Activated CD4-positive, alpha-beta memory T cell treated with anti-CD3 and anti-CD28 coated beads for 36 hours (primary cell): ENCODE data around the gene COLQ. TPM values are rescaled to one million over a fixed set of nuclear protein-coding genes. Genes with fewer than 3 reads are reported as not detected.

Experiments
- CTCF ChIA-PET: fragments of 350-600 bp; sonication (Branson Sonifier 250); formaldehyde crosslinking; loops from one replicate; lab custom pipeline; 2021; ENCODE audit warnings: antibody characterized with exemption, inconsistent platforms; lab: Charles Lee
- POLR2A ChIA-PET: fragments of 350-600 bp; sonication (Branson Sonifier 250); formaldehyde crosslinking; loops from one replicate; lab custom pipeline; 2021; ENCODE audit warnings: antibody characterized with exemption; lab: Charles Lee
- DNase-seq: peaks from one replicate; pipeline ENCODE4 v3.0.0-alpha.2; 2020
- H3K27ac Mint-ChIP-seq: one replicate; pipeline ENCODE4 v1.8.0; 2021; ENCODE audit warnings: mixed read lengths
- H3K27me3 Mint-ChIP-seq: one replicate; pipeline ENCODE4 v1.8.0; 2021; ENCODE audit warnings: mixed read lengths
- H3K36me3 Mint-ChIP-seq: one replicate; pipeline ENCODE4 v1.8.0; 2021; ENCODE audit warnings: mixed read lengths
- H3K4me1 Mint-ChIP-seq: one replicate; pipeline ENCODE4 v1.8.0; 2021; ENCODE audit warnings: low read depth, mixed read lengths
- H3K4me3 Mint-ChIP-seq: one replicate; pipeline ENCODE4 v1.8.0; 2021; ENCODE audit warnings: mild to moderate bottlenecking, mixed read lengths
- H3K9me3 Mint-ChIP-seq: one replicate; pipeline ENCODE4 v1.8.0; 2021; ENCODE audit warnings: mixed read lengths
- intact Hi-C: fragments of 100-400 bp; cut with micrococcal nuclease; formaldehyde crosslinking; loops from one replicate; pipeline ENCODE4 v1.15.1; 2023
- total RNA-seq, 2 experiments: library from RNA; stranded (reverse); gene quantifications; one replicate each; pipeline ENCODE4 v1.2.3, GENCODE V29; 2021

COLQ gene
- total RNA-seq, 2 experiments from 2014 or later: 1.4 to 1.5 TPM

GRCh38 chr3:15451216-15452113 is 70.0 kb downstream of the COLQ start:
- Mint-ChIP-seq H3K36me3 (no peaks in the 10 kb centered on the region), H3K27ac (no peak overlapping the region), H3K27me3 (no peaks in the 10 kb centered on the region), H3K9me3 (no peaks in the 10 kb centered on the region), H3K4me3 (no peak overlapping the region), H3K4me1 (no peaks in the 10 kb centered on the region)
- no peak for DNase-seq
- CTCF ChIA-PET: no interaction called here
- intact Hi-C loops: no loop called here
- POLR2A ChIA-PET: no interaction called here

GRCh38 chr3:15450438-15451215 is 70.9 kb downstream of the COLQ start:
- POLR2A ChIA-PET: no interaction called here
- CTCF ChIA-PET: no interaction called here
- DNase-seq: no peak
- no peak overlapping the region for H3K27ac Mint-ChIP-seq
- no peaks in the 10 kb centered on the region for H3K36me3 Mint-ChIP-seq
- H3K4me3 Mint-ChIP-seq: no peak overlapping the region
- intact Hi-C loops: no loop called here
- H3K27me3 Mint-ChIP-seq: no peaks in the 10 kb centered on the region
- H3K9me3 Mint-ChIP-seq: no peaks in the 10 kb centered on the region
- no peaks in the 10 kb centered on the region for H3K4me1 Mint-ChIP-seq

GRCh38 chr3:15449489-15450224 is 71.8 kb downstream of the COLQ start:
- H3K9me3 Mint-ChIP-seq: no peaks in the 10 kb centered on the region
- no peak for DNase-seq
- no peaks in the 10 kb centered on the region for H3K4me1 Mint-ChIP-seq
- ChIA-PET CTCF (no interaction called here), POLR2A (no interaction called here)
- intact Hi-C loops: no loop called here
- peaks cover 2% of the 10 kb centered on the region for H3K36me3 Mint-ChIP-seq
- H3K27me3 Mint-ChIP-seq: no peaks in the 10 kb centered on the region
- H3K27ac Mint-ChIP-seq: no peak overlapping the region
- H3K4me3 Mint-ChIP-seq: no peak overlapping the region

GRCh38 chr3:15443826-15444524 is 77.5 kb downstream of the COLQ start:
- POLR2A ChIA-PET: no interaction called here
- H3K4me3 Mint-ChIP-seq: no peak overlapping the region
- intact Hi-C loops: no loop called here
- CTCF ChIA-PET: no interaction called here
- peaks cover 15% of the 10 kb centered on the region for H3K4me1 Mint-ChIP-seq
- no peak overlapping the region for H3K27ac Mint-ChIP-seq
- no peaks in the 10 kb centered on the region for H3K9me3 Mint-ChIP-seq
- no peak for DNase-seq
- peaks cover 32% of the 10 kb centered on the region for H3K36me3 Mint-ChIP-seq
- H3K27me3 Mint-ChIP-seq: no peaks in the 10 kb centered on the region

DNA sequence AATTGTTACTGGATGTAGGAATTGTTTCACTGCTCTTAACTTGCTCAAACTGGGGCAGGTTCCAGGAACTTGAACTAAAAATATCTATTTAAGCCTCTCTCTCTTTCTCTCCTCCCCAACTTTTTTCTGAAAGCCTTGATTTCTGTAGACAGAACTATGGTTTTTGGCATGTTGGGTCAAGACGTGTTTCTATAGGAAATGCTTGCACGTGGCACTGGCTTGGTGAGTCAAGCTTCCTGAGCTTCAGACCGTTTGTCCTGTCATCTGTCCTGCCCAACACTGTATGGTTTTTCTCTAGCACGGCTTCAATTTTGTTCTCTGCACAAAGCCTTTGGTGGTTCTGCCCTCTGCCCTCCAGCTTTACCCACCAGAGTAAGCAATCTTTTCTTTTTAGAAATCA is 80.6 kb downstream of the COLQ start:
- H3K36me3 Mint-ChIP-seq: peaks cover 53% of the 10 kb centered on the region
- no peak for DNase-seq
- H3K4me3 Mint-ChIP-seq: no peak overlapping the region
- intact Hi-C loops: no loop called here
- CTCF ChIA-PET: no interaction called here
- H3K9me3 Mint-ChIP-seq: no peaks in the 10 kb centered on the region
- POLR2A ChIA-PET: no interaction called here
- H3K4me1 Mint-ChIP-seq: peaks cover 18% of the 10 kb centered on the region
- peak overlapping the region; percentile 39 for H3K27ac Mint-ChIP-seq
- no peaks in the 10 kb centered on the region for H3K27me3 Mint-ChIP-seq

- H3K36me3 Mint-ChIP-seq: peaks cover 56% of the 10 kb centered on the region
- H3K27me3 Mint-ChIP-seq: no peaks in the 10 kb centered on the region
- intact Hi-C loops: no loop called here
- CTCF ChIA-PET: no interaction called here
- no peak overlapping the region for H3K4me3 Mint-ChIP-seq
- POLR2A ChIA-PET: no interaction called here
- no peak for DNase-seq
- no peaks in the 10 kb centered on the region for H3K9me3 Mint-ChIP-seq
- no peak overlapping the region for H3K27ac Mint-ChIP-seq
- peaks cover 18% of the 10 kb centered on the region for H3K4me1 Mint-ChIP-seq
Measured at GRCh38 chr3:15439476-15439875, 82.0 kb downstream of the COLQ start.

DNA sequence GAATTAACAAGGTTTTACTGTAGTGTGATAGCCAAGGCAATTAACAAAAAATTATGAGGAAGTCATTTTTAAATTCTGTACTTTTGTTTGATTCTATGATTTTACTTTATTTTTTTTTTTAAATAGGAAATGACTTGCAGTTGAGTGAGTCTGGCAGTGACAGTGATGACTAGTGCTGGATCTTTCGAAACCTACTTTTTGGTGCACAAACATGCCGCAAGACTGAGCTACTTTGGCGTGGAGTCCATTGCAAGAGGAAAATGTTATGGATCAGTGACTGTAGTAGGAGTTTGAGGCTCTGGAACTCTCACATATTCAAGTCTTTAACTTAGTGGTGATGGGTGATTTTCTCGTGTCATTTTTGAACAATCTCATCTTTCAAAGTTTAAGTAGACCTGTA is 82.5 kb downstream of the COLQ start:
- intact Hi-C loops: no loop called here
- ChIA-PET POLR2A (no interaction called here), CTCF (no interaction called here)
- DNase-seq: no peak
- Mint-ChIP-seq H3K4me3 (no peak overlapping the region), H3K27me3 (no peaks in the 10 kb centered on the region), H3K27ac (peak overlapping the region; percentile 51), H3K4me1 (peaks cover 18% of the 10 kb centered on the region), H3K9me3 (no peaks in the 10 kb centered on the region), H3K36me3 (peaks cover 60% of the 10 kb centered on the region)

- CTCF ChIA-PET: interaction anchor here (1.1 kb wide), 1 partner anchor 317 kb away, joined by 4 read pairs; no protein-coding TSS in a partner anchor
- Mint-ChIP-seq H3K4me3 (no peak overlapping the region), H3K27ac (no peak overlapping the region), H3K36me3 (peaks cover 54% of the 10 kb centered on the region), H3K4me1 (peaks cover 26% of the 10 kb centered on the region), H3K27me3 (no peaks in the 10 kb centered on the region), H3K9me3 (no peaks in the 10 kb centered on the region)
- DNase-seq: no peak
- intact Hi-C loops: no loop called here
- POLR2A ChIA-PET: no interaction called here
Measured at GRCh38 chr3:15436246-15436645, 85.3 kb downstream of the COLQ start.

GRCh38 chr3:15434756-15435155 is 86.8 kb downstream of the COLQ start:
- intact Hi-C loops: no loop called here
- Mint-ChIP-seq H3K27me3 (no peaks in the 10 kb centered on the region), H3K36me3 (peaks cover 47% of the 10 kb centered on the region), H3K4me3 (no peak overlapping the region), H3K27ac (no peak overlapping the region), H3K4me1 (peaks cover 25% of the 10 kb centered on the region), H3K9me3 (no peaks in the 10 kb centered on the region)
- ChIA-PET POLR2A (interaction anchor here (1.5 kb wide), 1 partner anchor 27 kb away, joined by 4 read pairs; no protein-coding TSS in a partner anchor), CTCF (interaction anchor here (0.9 to 1.1 kb wide), 2 partner anchors 167 to 327 kb away, joined by 3 to 4 read pairs; no protein-coding TSS in a partner anchor)
- DNase-seq: no peak

- Mint-ChIP-seq H3K27me3 (no peaks in the 10 kb centered on the region), H3K4me3 (no peak overlapping the region), H3K4me1 (peaks cover 29% of the 10 kb centered on the region), H3K36me3 (peaks cover 39% of the 10 kb centered on the region), H3K9me3 (no peaks in the 10 kb centered on the region), H3K27ac (no peak overlapping the region)
- intact Hi-C loops: no loop called here
- POLR2A ChIA-PET: interaction anchor here (1.0 to 1.5 kb wide), 3 partner anchors 10 to 227 kb away, joined by 3 to 4 read pairs (median 3); partner anchors contain the start of gene CAPN7
- CTCF ChIA-PET: interaction anchor here (1.0 to 1.2 kb wide), 2 partner anchors 28 to 166 kb away, joined by 3 read pairs; no protein-coding TSS in a partner anchor
- DNase-seq: no peak
Measured at GRCh38 chr3:15433531-15433930, 88.0 kb downstream of the COLQ start.

DNA sequence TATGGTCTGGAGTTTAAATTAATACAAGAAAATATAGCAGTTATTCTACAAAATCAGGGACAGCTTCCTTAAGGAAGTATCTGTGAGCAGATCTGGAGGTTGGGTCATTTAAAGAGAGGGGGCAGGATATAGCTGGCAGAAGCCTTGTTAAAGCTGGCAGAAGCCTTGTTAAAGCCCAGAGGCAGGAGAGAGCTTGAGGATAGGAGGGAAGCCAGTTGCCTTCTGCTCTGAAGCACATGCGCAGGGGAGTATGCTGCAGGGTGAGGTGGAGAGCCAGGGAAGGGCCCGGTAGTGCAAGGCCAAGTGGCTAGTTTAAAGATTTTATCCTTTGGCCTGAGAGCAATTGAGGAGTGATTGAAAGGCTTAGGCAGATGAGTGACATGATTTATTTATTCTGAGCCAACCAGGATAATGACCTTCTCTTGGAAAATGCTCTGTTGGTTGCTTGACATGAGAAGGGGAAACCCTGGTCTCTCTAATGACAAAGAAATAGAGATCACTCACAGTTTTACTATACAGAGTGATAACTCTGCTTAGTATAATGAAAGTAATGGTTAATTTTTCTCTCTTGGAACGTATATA is 90.2 kb downstream of the COLQ start:
- no peak for DNase-seq
- Mint-ChIP-seq H3K4me3 (no peak overlapping the region), H3K36me3 (peaks cover 36% of the 10 kb centered on the region), H3K27ac (no peak overlapping the region), H3K4me1 (peaks cover 38% of the 10 kb centered on the region), H3K9me3 (no peaks in the 10 kb centered on the region), H3K27me3 (no peaks in the 10 kb centered on the region)
- CTCF ChIA-PET: interaction anchor here (0.7 to 1.7 kb wide), 7 partner anchors 26 to 322 kb away, joined by 3 to 8 read pairs (median 5); partner anchors contain the start of gene CAPN7
- POLR2A ChIA-PET: interaction anchor here (1.4 kb wide), 1 partner anchor 124 kb away, joined by 3 read pairs; no protein-coding TSS in a partner anchor
- intact Hi-C loops: no loop called here
